ENCODE results near the gene PRRC2B.
"Not testable (repeated sequence)": the region's sequence is repeated elsewhere in the genome, so short reads cannot be mapped to it uniquely, and the experiment has no call there.

PRRC2B gene

DNA sequence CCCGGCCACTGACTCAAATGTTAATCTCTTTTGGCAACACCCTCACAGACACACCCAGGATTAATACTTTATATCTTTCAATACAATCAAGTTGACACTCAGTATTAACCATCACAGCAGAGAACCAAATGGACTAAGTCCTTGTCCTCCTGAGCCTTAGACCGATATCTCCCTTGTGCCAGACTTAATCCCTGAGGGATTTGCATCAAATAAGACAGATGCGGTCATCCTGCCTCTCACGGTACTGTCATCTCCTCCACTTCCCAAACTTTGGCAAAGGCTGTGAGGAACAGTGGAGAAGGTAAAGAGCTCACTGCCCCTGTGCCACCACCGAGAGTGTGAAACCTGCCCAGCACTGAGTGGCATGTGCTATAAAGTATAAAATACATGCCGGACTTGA lies 6.5 kb upstream of the PRRC2B start:
- TF ChIP-seq, protein P1, sequence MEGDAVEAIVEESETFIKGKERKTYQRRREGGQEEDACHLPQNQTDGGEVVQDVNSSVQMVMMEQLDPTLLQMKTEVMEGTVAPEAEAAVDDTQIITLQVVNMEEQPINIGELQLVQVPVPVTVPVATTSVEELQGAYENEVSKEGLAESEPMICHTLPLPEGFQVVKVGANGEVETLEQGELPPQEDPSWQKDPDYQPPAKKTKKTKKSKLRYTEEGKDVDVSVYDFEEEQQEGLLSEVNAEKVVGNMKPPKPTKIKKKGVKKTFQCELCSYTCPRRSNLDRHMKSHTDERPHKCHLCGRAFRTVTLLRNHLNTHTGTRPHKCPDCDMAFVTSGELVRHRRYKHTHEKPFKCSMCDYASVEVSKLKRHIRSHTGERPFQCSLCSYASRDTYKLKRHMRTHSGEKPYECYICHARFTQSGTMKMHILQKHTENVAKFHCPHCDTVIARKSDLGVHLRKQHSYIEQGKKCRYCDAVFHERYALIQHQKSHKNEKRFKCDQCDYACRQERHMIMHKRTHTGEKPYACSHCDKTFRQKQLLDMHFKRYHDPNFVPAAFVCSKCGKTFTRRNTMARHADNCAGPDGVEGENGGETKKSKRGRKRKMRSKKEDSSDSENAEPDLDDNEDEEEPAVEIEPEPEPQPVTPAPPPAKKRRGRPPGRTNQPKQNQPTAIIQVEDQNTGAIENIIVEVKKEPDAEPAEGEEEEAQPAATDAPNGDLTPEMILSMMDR (IDR thresholded peaks at IDR 0.05; ENCODE audit: extremely low read depth, insufficient read depth, missing control alignments), result no peak
- in situ Hi-C loops (cut with MboI; ENCODE audit: low pct_unique_long_range_greater_than_20kb, low sequenced_read_pairs, unreplicated experiment), result no loop called here
- DNase-seq (ENCODE audit: low spot score), result no peak

- no peak for DNase-seq (ENCODE audit: low spot score)
- in situ Hi-C loops (cut with MboI; ENCODE audit: low pct_unique_long_range_greater_than_20kb, low sequenced_read_pairs, unreplicated experiment), result no loop called here
- TF ChIP-seq, protein P1 (IDR thresholded peaks at IDR 0.05; ENCODE audit: extremely low read depth, insufficient read depth, missing control alignments), result no peak
Observed at GRCh38 chr9:131391020-131391419, 2.9 kb upstream of the PRRC2B start.

- in situ Hi-C loops (cut with MboI; ENCODE audit: low pct_unique_long_range_greater_than_20kb, low sequenced_read_pairs, unreplicated experiment), result no loop called here
- TF ChIP-seq, protein P1 (IDR thresholded peaks at IDR 0.05; ENCODE audit: extremely low read depth, insufficient read depth, missing control alignments), result no peak
- DNase-seq (ENCODE audit: low spot score), result no peak
Observed at GRCh38 chr9:131391504-131391903, 2.4 kb upstream of the PRRC2B start.

- in situ Hi-C loops (cut with MboI; ENCODE audit: low pct_unique_long_range_greater_than_20kb, low sequenced_read_pairs, unreplicated experiment), result no loop called here
- peak; percentile 68 for DNase-seq (ENCODE audit: low spot score)
Observed at GRCh38 chr9:131394464-131395156, 724 bp downstream of the PRRC2B start.

DNA sequence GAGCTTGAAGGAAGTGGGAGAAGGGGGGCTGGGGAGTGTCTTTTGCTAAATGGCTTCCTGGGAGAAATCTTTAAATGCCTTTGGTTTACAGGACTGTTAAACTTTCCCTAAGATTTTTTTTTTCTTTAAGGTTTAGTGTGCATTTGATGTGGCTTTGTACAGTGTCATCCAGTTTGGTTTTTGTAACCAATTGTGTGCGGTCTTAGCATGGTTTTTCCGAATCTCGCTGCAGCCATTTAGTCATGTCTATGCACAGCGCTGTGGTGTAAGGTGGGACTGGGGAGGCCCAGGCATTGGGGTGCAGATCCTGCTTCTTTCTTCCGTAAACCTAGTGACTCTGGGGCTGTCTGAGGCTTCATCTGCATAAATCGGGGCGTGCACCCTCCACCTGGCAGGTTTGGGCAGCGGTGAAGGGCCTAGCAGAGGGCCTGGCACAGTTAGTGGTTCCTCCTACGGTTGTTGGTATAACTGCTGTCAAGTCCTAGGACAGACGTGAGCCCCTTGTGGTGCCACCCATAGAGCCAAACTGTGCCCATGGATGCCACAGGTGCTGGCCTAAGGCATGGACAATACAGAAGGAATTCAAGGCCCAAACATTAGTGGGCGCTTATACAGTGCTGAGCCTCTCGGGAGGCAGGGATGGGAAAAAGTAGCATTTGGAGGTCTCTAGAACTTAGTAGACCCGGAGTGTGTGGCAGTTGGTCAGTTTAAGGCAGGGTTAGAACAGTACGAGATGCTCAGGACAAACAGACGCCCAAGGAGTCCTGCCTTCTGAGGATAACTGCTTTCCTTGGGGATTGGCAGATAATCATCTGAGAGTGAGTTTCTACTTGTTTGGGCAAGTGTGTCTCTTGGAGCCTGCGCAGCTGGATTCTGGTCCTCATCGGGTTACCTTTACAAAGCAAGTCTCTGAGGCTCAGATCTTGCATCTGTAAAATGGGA lies 1.5 kb downstream of the PRRC2B start:
- TF ChIP-seq, protein P1 (IDR thresholded peaks at IDR 0.05; ENCODE audit: extremely low read depth, insufficient read depth, missing control alignments), result no peak
- in situ Hi-C loops (cut with MboI; ENCODE audit: low pct_unique_long_range_greater_than_20kb, low sequenced_read_pairs, unreplicated experiment), result no loop called here
- peak; percentile 83 for DNase-seq (ENCODE audit: low spot score)

More at GRCh38 chr9:131394464-131395156, 724 bp downstream of the PRRC2B start:
- TF ChIP-seq, protein P1 (IDR thresholded peaks at IDR 0.05; ENCODE audit: extremely low read depth, insufficient read depth, missing control alignments), result no peak

- DNase-seq (ENCODE audit: low spot score); in situ Hi-C loops (cut with MboI; ENCODE audit: low pct_unique_long_range_greater_than_20kb, low sequenced_read_pairs, unreplicated experiment): not testable (repeated sequence)
Observed at GRCh38 chr9:131396099-131396479, 2.2 kb downstream of the PRRC2B start.

GRCh38 chr9:131396626-131397025 lies 2.7 kb downstream of the PRRC2B start:
- in situ Hi-C loops (cut with MboI; ENCODE audit: low pct_unique_long_range_greater_than_20kb, low sequenced_read_pairs, unreplicated experiment), result no loop called here
- TF ChIP-seq, protein P1 (IDR thresholded peaks at IDR 0.05; ENCODE audit: extremely low read depth, insufficient read depth, missing control alignments), result no peak
- no peak for DNase-seq (ENCODE audit: low spot score)
